H9 (cell line): ENCODE measurements around the gene MUC5B. TPM values are rescaled to one million over a fixed set of nuclear protein-coding genes. Genes with fewer than 3 reads are reported as not detected.

ENCODE experiments used
- DNase-seq: peaks from one replicate; pipeline ENCODE4 v3.0.0-alpha.2; 2017
- H2AFZ ChIP-seq: one replicate; pipeline ENCODE4 v1.6.1; 2013; ENCODE audit warnings: mild to moderate bottlenecking, low read length, control low read depth, moderate library complexity
- H2AK5ac ChIP-seq: 2 replicates; pipeline ENCODE4 v1.6.1; 2013; ENCODE audit warnings: low read length, control low read depth, mixed read lengths; ENCODE audit not compliant: insufficient read length
- H2BK120ac ChIP-seq: one replicate; pipeline ENCODE4 v1.6.1; 2013; ENCODE audit warnings: low read depth, mild to moderate bottlenecking, low read length, control low read depth, inconsistent platforms; ENCODE audit not compliant: poor library complexity, severe bottlenecking
- H2BK12ac ChIP-seq: 2 replicates; pipeline ENCODE4 v1.6.1; 2013; ENCODE audit warnings: low read length, control low read depth, mixed read lengths, low read depth; ENCODE audit not compliant: insufficient read length
- H2BK15ac ChIP-seq: 2 replicates; pipeline ENCODE4 v1.6.1; 2013; ENCODE audit warnings: low read depth, low read length, control low read depth
- H2BK20ac ChIP-seq: one replicate; pipeline ENCODE4 v1.6.1; 2013; ENCODE audit warnings: low read depth, mild to moderate bottlenecking, low read length, control low read depth, inconsistent platforms; ENCODE audit not compliant: poor library complexity, severe bottlenecking
- H2BK5ac ChIP-seq: 2 replicates; pipeline ENCODE4 v1.6.1; 2013; ENCODE audit warnings: low read length, control low read depth, mixed read lengths; ENCODE audit not compliant: insufficient read length
- H3K14ac ChIP-seq: 2 replicates; pipeline ENCODE4 v1.6.1; 2013; ENCODE audit warnings: low read length, control low read depth; ENCODE audit not compliant: insufficient read depth
- H3K18ac ChIP-seq: 2 replicates; pipeline ENCODE4 v1.6.1; 2013; ENCODE audit warnings: low read depth, mild to moderate bottlenecking, mixed read lengths, low read length, control low read depth; ENCODE audit not compliant: insufficient read length
- H3K23ac ChIP-seq: 2 replicates; pipeline ENCODE4 v1.6.1; 2013; ENCODE audit warnings: low read length, control low read depth, mixed read lengths, low read depth; ENCODE audit not compliant: insufficient read length
- H3K23me2 ChIP-seq: 2 replicates; pipeline ENCODE4 v1.6.1; 2013; ENCODE audit warnings: low read depth, mild to moderate bottlenecking, mixed read lengths, low read length, control low read depth; ENCODE audit not compliant: insufficient read length, poor library complexity, severe bottlenecking
- H3K27ac ChIP-seq: 2 replicates; pipeline ENCODE4 v1.5.1; 2013; ENCODE audit warnings: low read length, control low read depth, mixed read lengths, low read depth; ENCODE audit not compliant: insufficient read length
- H3K27me3 ChIP-seq: 2 replicates; pipeline ENCODE4 v1.6.1; 2013; ENCODE audit warnings: low read length, control low read depth, inconsistent platforms; ENCODE audit not compliant: insufficient read depth
- H3K4ac ChIP-seq: 2 replicates; pipeline ENCODE4 v1.6.1; 2013; ENCODE audit warnings: low read depth, mild to moderate bottlenecking, control low read depth, inconsistent platforms, low read length, moderate library complexity
- H3K4me1 ChIP-seq: 2 replicates; pipeline ENCODE4 v1.6.1; 2013; ENCODE audit warnings: low read length, control low read depth, inconsistent platforms; ENCODE audit not compliant: insufficient read depth
- H3K4me2 ChIP-seq: 2 replicates; pipeline ENCODE4 v1.6.1; 2013; ENCODE audit warnings: low read length, control low read depth, mixed read lengths; ENCODE audit not compliant: insufficient read length, insufficient read depth
- H3K56ac ChIP-seq: 2 replicates; pipeline ENCODE4 v1.6.1; 2013; ENCODE audit warnings: low read depth, mild to moderate bottlenecking, mixed read lengths, low read length, control low read depth; ENCODE audit not compliant: insufficient read length
- H3K79me1 ChIP-seq: 2 replicates; pipeline ENCODE4 v1.6.1; 2013; ENCODE audit warnings: low read depth, mild to moderate bottlenecking, moderate library complexity, low read length, control low read depth, inconsistent platforms; ENCODE audit not compliant: insufficient read depth, poor library complexity, severe bottlenecking
- H3K79me2 ChIP-seq: 2 replicates; pipeline ENCODE4 v1.6.1; 2013; ENCODE audit warnings: low read length, control low read depth, inconsistent platforms; ENCODE audit not compliant: insufficient read depth
- H3K9ac ChIP-seq: 2 replicates; pipeline ENCODE4 v1.6.1; 2013; ENCODE audit warnings: low read length, control low read depth, mixed read lengths; ENCODE audit not compliant: insufficient read length; ENCODE audit errors: extremely low read depth
- H3K9me3 ChIP-seq: one replicate; pipeline ENCODE4 v1.6.1; 2013; ENCODE audit warnings: low read depth, low read length, inconsistent platforms; ENCODE audit not compliant: control insufficient read depth
- H3T11ph ChIP-seq: one replicate; pipeline ENCODE4 v1.6.1; 2013; ENCODE audit warnings: mild to moderate bottlenecking, low read length, control low read depth, inconsistent platforms
- H4K20me1 ChIP-seq: one replicate; pipeline ENCODE4 v1.6.1; 2013; ENCODE audit not compliant: control insufficient read depth, insufficient read length, insufficient read depth
- H4K5ac ChIP-seq: 2 replicates; pipeline ENCODE4 v1.6.1; 2013; ENCODE audit warnings: low read depth, mild to moderate bottlenecking, mixed read lengths, low read length, control low read depth; ENCODE audit not compliant: insufficient read length
- H4K8ac ChIP-seq: replicated peaks from 2 replicates; pipeline ENCODE4 v1.6.1; 2013; ENCODE audit warnings: low read length, control low read depth, mixed read lengths, low read depth; ENCODE audit not compliant: insufficient read length
- H4K91ac ChIP-seq: 2 replicates; pipeline ENCODE4 v1.6.1; 2013; ENCODE audit warnings: low read depth, mild to moderate bottlenecking, moderate library complexity, mixed read lengths, low read length, control low read depth; ENCODE audit not compliant: insufficient read length
- H3K27ac Mint-ChIP-seq, 3 experiments: 2 replicates in 2 of 3; 3 replicates in 1 of 3; pipeline ENCODE4 v1.8.0; 2020 to 2021; ENCODE audit warnings: mixed read lengths in 3 of 3, mild to moderate bottlenecking in 1 of 3, moderate library complexity in 1 of 3
- H3K27me3 Mint-ChIP-seq: 2 replicates; pipeline ENCODE4 v1.8.0; 2021; ENCODE audit warnings: low read depth, mild to moderate bottlenecking, moderate library complexity, mixed read lengths
- H3K36me3 Mint-ChIP-seq, 3 experiments: 2 replicates in 2 of 3; 3 replicates in 1 of 3; pipeline ENCODE4 v1.8.0; 2020 to 2021; ENCODE audit warnings: low read depth in 3 of 3, mixed read lengths in 3 of 3; ENCODE audit not compliant: insufficient read depth in 1 of 3
- H3K4me1 Mint-ChIP-seq, 2 experiments: 2 replicates each; pipeline ENCODE4 v1.8.0; 2020; ENCODE audit warnings: mixed read lengths in 2 of 2
- H3K4me3 Mint-ChIP-seq, 2 experiments: 2 replicates in 1 of 2; 3 replicates in 1 of 2; pipeline ENCODE4 v1.8.0; 2020 to 2021; ENCODE audit warnings: mild to moderate bottlenecking in 2 of 2, mixed read lengths in 2 of 2, moderate library complexity in 1 of 2
- H3K9me3 Mint-ChIP-seq, 2 experiments: 2 replicates in 1 of 2; 3 replicates in 1 of 2; pipeline ENCODE4 v1.8.0; 2020; ENCODE audit warnings: mild to moderate bottlenecking in 2 of 2, mixed read lengths in 2 of 2, moderate library complexity in 1 of 2
- CTCF ChIP-seq: fragments of 200-600 bp; sonication (generic); conservative IDR thresholded peaks from 3 replicates; pipeline ENCODE4 v1.8.0; 2021; ENCODE audit warnings: antibody characterized with exemption, mild to moderate bottlenecking
- WGBS: extraction: QIAGEN DNeasy Blood & Tissue Kit; methylation state at CpG from one replicate; pipeline ENCODE4 v1.1.7; 2013; ENCODE audit warnings: missing lambda C conversion rate, low lambda C conversion rate, mixed read lengths; ENCODE audit not compliant: insufficient read length; ENCODE audit errors: extremely low coverage; 5-methylcytosine and 5-hydroxymethylcytosine counted together
- total RNA-seq: library from RNA; stranded (reverse); gene quantifications from 2 replicates; pipeline ENCODE4 v1.2.1, GENCODE V29; 2021

MUC5B gene
- total RNA-seq, 1 experiment from 2014 or later: not detected

GRCh38 chr11:1177771-1178090 is 45.1 kb upstream of the MUC5B start:
- Histone ChIP-seq H2AFZ (no peak overlapping the region), H3K18ac (no peak overlapping the region), H4K5ac (no peak overlapping the region), H2AK5ac (no peak overlapping the region), H4K8ac (no peak overlapping the region), H3K14ac (no peak overlapping the region), H3K9ac (no peak overlapping the region), H4K91ac (no peak overlapping the region), H2BK5ac (no peak overlapping the region), H2BK12ac (no peak overlapping the region), H3K79me1 (no peaks in the 10 kb centered on the region), H4K20me1 (no peaks in the 10 kb centered on the region), H3K23ac (no peak overlapping the region), H3K9me3 (no peaks in the 10 kb centered on the region), H2BK120ac (no peak overlapping the region), H3K23me2 (no peaks in the 10 kb centered on the region), H3K27me3 (no peaks in the 10 kb centered on the region), H3K79me2 (no peaks in the 10 kb centered on the region; the same call in 1 of the 2 replicates), H2BK15ac (no peak overlapping the region), H3K4me1 (no peaks in the 10 kb centered on the region), H2BK20ac (no peak overlapping the region), H3K27ac (no peak overlapping the region), H3K56ac (no peak overlapping the region), H3K4me2 (no peak overlapping the region), H3T11ph (no peak overlapping the region), H3K4ac (no peak overlapping the region)
- Mint-ChIP-seq H3K4me3 (no peak overlapping the region), H3K36me3 (peaks cover 0 to 5% (median 5%) of the 10 kb centered on the region in 3 experiments; a peak in 2 of 7 replicates), H3K4me1 (no peaks in the 10 kb centered on the region), H3K27me3 (no peaks in the 10 kb centered on the region; the same call in 1 of the 2 replicates), H3K9me3 (peaks cover 6 to 34% of the 10 kb centered on the region in 2 experiments; a peak in 4 of 5 replicates), H3K27ac (no peak overlapping the region)
- no CpG with 5 or more reads among the region's 12 CpGs for WGBS
- no peak for DNase-seq
- TF ChIP-seq CTCF: no peak
